ENCODE results near the gene NR6A1. TPM values are rescaled to one million over a fixed set of nuclear protein-coding genes. Genes with fewer than 3 reads are reported as not detected.

NR6A1 gene
- polyA plus RNA-seq, 1 experiment, result 0.10 TPM

GRCh38 chr9:124475868-124476690 lies 295.0 kb downstream of the NR6A1 start:
- no peak for TF ChIP-seq CTCF (IDR thresholded peaks at IDR 0.05; ENCODE audit: low read depth, low read length)
- CTCF ChIA-PET, result no interaction called here
- Histone ChIP-seq H3K27me3 (ENCODE audit: control insufficient read depth, insufficient read depth, low read length) (peaks cover 64% of the 10 kb centered on the region), H3K27ac (ENCODE audit: low read depth, low read length) (no peak overlapping the region), H3K9me3 (ENCODE audit: control insufficient read depth, insufficient read depth, low read length) (no peaks in the 10 kb centered on the region; the same call in 1 of the 2 replicates), H3K4me3 (ENCODE audit: low read depth, low read length) (no peak overlapping the region)
- POLR2A ChIA-PET, result no interaction called here
- no peak for DNase-seq (ENCODE audit: low read depth, low spot score)

- POLR2A ChIA-PET, result no interaction called here
- CTCF ChIA-PET, result no interaction called here
Observed at GRCh38 chr9:124475158-124475867, 295.8 kb downstream of the NR6A1 start.

GRCh38 chr9:124474151-124474550 lies 297.0 kb downstream of the NR6A1 start:
- no peak for TF ChIP-seq CTCF (IDR thresholded peaks at IDR 0.05; ENCODE audit: low read depth, low read length)
- DNase-seq (ENCODE audit: low read depth, low spot score), result no peak
- Histone ChIP-seq H3K27ac (ENCODE audit: low read depth, low read length) (no peak overlapping the region), H3K4me3 (ENCODE audit: low read depth, low read length) (no peak overlapping the region), H3K27me3 (ENCODE audit: control insufficient read depth, insufficient read depth, low read length) (peaks cover 54% of the 10 kb centered on the region), H3K9me3 (ENCODE audit: control insufficient read depth, insufficient read depth, low read length) (no peaks in the 10 kb centered on the region; the same call in 1 of the 2 replicates)
- ChIA-PET POLR2A (interaction anchor here (0.6 kb wide), 1 partner anchor 147 kb away, joined by 4 read pairs; no protein-coding TSS in a partner anchor), CTCF (no interaction called here)

More at GRCh38 chr9:124475158-124475867, 295.8 kb downstream of the NR6A1 start:
- TF ChIP-seq CTCF (IDR thresholded peaks at IDR 0.05; ENCODE audit: low read depth, low read length), result no peak
- Histone ChIP-seq H3K27ac (ENCODE audit: low read depth, low read length) (no peak overlapping the region), H3K27me3 (ENCODE audit: control insufficient read depth, insufficient read depth, low read length) (peaks cover 64% of the 10 kb centered on the region), H3K9me3 (ENCODE audit: control insufficient read depth, insufficient read depth, low read length) (no peaks in the 10 kb centered on the region; the same call in 1 of the 2 replicates), H3K4me3 (ENCODE audit: low read depth, low read length) (no peak overlapping the region)
- no peak for DNase-seq (ENCODE audit: low read depth, low spot score)

GRCh38 chr9:124473310-124473709 lies 297.8 kb downstream of the NR6A1 start:
- ChIA-PET CTCF (no interaction called here), POLR2A (no interaction called here)
- Histone ChIP-seq H3K27ac (ENCODE audit: low read depth, low read length) (no peak overlapping the region), H3K27me3 (ENCODE audit: control insufficient read depth, insufficient read depth, low read length) (peaks cover 47% of the 10 kb centered on the region), H3K4me3 (ENCODE audit: low read depth, low read length) (no peak overlapping the region), H3K9me3 (ENCODE audit: control insufficient read depth, insufficient read depth, low read length) (no peaks in the 10 kb centered on the region; the same call in 1 of the 2 replicates)
- no peak for TF ChIP-seq CTCF (IDR thresholded peaks at IDR 0.05; ENCODE audit: low read depth, low read length)
- no peak for DNase-seq (ENCODE audit: low read depth, low spot score)

DNA sequence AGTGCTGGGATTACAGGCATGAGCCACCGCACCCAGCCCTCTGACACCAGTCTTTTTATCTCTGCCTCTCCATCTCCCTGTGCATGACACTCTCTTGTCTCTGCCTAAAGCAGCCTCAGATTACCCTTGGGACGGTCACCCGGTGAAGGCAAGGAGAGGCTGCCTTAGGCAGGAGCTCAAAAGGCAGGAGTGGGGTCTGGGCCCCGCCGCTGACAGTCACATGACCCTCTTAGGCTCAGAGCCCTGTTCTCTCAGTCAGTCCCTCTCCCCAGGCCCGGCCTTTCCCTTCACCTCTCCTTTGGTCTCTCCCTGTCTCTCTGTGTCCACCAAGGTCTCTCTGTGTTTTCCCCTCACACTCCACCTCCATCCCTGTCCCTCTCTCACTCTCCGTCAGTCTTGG lies 298.3 kb downstream of the NR6A1 start:
- DNase-seq (ENCODE audit: low read depth, low spot score), result no peak
- Histone ChIP-seq H3K4me3 (ENCODE audit: low read depth, low read length) (no peak overlapping the region), H3K9me3 (ENCODE audit: control insufficient read depth, insufficient read depth, low read length) (no peaks in the 10 kb centered on the region; the same call in 1 of the 2 replicates), H3K27me3 (ENCODE audit: control insufficient read depth, insufficient read depth, low read length) (peaks cover 43% of the 10 kb centered on the region), H3K27ac (ENCODE audit: low read depth, low read length) (no peak overlapping the region)
- POLR2A ChIA-PET, result no interaction called here
- no peak for TF ChIP-seq CTCF (IDR thresholded peaks at IDR 0.05; ENCODE audit: low read depth, low read length)
- CTCF ChIA-PET, result no interaction called here
